HG03095 (cell line): ENCODE data around the gene ISG15.
A peak's percentile ranks its signal among the peaks of the same experiment; 100 is the strongest.
"Not testable (repeated sequence)": the region's sequence is repeated elsewhere in the genome, so short reads cannot be mapped to it uniquely, and the experiment has no call there.

ENCODE experiments used
- ATAC-seq: cut with Tn5 transposase; IDR thresholded peaks from one replicate; pipeline ENCODE4 v1.9.1; 2021; ENCODE audit warnings: moderate library complexity; ENCODE audit not compliant: unreplicated experiment

ISG15 gene

GRCh38 chr1:1025730-1026129, 12.4 kb downstream of the ISG15 start:
- ATAC-seq, result no peak

- no peak for ATAC-seq
These were observed 13.5 kb downstream of the ISG15 start for GRCh38 chr1:1026599-1027413.

DNA sequence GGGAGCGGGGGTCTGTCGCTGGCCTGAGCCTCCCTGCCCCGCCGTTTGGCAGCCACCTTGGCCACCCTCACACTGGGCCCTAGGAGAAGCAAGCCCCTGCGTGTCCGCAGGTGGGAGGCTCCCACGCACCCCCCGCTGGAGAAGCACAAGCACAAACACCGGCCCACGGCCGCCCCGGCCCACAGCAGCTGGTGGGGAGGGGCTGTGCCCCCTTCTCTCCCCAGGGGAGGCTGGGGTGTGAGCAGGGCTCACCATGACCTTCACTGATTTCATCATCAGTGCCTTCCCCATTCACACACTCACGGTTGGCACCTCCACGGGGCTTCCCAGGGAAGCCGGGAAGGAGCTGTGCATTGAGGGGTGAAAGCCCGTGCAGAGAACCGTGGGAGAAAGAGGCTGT, 14.5 kb downstream of the ISG15 start:
- no peak for ATAC-seq

- ATAC-seq, result not testable (repeated sequence)
These were observed 17.8 kb downstream of the ISG15 start for GRCh38 chr1:1030867-1031658.

GRCh38 chr1:1031659-1032235, 18.4 kb downstream of the ISG15 start:
- ATAC-seq, result no peak

GRCh38 chr1:1032424-1032823, 19.1 kb downstream of the ISG15 start:
- ATAC-seq, result peak; percentile 4

DNA sequence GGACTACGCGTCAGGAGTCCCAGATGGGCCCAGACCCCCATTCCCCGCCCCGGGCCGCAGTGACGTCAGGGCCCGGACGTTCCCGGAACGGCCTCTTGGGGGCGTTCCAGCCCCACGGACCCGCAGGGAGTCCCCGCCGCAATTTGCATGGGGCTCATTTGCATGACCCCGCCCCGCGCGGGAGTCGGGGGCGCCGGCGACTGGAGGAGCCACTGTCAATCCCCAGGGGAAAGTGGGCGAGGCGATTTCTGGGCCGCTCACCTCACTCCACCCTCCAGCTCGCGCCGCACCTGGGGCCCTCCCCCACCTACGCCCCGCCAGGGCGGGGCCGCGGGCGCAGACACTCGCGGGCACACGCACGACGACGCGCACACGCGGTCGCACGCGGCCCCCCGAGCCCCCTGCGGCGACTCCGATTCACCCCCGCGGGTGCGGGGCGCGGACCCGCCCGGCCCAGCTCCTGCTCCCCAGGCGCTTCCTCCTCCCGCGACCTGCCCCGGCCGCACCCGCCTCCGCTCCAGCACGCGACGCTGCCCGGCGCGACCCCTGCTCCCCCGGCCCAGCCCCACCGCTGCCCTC, 19.8 kb downstream of the ISG15 start:
- peak; percentile 73 for ATAC-seq

GRCh38 chr1:1033731-1034438, 20.6 kb downstream of the ISG15 start:
- ATAC-seq, result no peak

- ATAC-seq, result no peak
These were observed 21.1 kb downstream of the ISG15 start for GRCh38 chr1:1034439-1034781.

DNA sequence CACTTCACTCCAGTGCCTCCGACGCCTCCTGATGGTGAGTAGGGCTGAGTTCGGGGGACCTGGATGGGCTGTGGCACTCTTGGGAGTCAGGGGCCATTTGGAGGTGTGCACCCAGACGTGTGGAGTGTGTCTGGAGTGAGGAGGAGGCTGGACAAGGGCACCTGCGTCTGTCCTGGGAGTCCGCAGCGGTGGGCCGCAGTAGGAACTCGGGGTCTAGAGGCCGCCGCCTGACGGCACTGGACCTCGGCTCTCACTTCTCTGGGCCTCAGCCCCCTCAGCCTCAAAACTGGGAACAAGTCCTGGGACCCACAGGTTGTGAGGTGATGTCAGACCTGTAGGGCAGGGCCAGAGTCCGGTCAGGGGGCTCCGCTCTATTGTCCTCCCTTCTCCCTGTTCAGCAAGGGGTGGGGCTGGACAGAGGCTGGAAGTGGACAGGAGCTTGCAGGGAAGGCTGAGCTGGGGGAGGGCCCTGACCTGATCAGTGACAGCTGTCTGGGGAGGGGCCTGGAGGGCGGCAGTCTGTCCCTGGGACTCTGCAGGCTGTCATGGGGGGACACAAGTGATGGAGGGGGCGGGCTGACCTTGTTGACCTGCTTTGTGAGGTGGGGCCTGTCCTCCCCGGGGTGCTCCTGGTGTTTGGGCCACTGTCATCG, 22.1 kb downstream of the ISG15 start:
- ATAC-seq, result no peak

GRCh38 chr1:1037366-1038327, 24.4 kb downstream of the ISG15 start:
- no peak for ATAC-seq

DNA sequence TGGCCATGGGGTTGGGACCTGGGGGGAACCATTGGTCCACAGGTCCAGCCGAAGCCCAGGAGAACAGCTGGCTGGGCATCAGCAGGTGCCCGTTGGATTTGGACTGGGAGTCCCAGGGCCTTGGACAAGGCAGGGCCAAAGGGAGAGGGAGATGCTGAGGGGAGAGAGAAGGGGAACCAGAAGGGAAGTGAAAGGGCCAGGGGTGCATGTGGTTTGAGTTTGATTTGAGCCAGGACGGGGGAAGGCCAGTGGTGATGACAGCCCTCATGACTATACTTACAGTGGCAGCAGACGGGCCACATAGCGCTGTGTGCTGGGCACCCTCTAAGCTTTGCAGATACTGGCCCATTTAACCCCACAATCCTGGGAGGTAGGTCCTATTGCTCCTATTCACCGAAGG, 25.4 kb downstream of the ISG15 start:
- peak; percentile 48 for ATAC-seq

DNA sequence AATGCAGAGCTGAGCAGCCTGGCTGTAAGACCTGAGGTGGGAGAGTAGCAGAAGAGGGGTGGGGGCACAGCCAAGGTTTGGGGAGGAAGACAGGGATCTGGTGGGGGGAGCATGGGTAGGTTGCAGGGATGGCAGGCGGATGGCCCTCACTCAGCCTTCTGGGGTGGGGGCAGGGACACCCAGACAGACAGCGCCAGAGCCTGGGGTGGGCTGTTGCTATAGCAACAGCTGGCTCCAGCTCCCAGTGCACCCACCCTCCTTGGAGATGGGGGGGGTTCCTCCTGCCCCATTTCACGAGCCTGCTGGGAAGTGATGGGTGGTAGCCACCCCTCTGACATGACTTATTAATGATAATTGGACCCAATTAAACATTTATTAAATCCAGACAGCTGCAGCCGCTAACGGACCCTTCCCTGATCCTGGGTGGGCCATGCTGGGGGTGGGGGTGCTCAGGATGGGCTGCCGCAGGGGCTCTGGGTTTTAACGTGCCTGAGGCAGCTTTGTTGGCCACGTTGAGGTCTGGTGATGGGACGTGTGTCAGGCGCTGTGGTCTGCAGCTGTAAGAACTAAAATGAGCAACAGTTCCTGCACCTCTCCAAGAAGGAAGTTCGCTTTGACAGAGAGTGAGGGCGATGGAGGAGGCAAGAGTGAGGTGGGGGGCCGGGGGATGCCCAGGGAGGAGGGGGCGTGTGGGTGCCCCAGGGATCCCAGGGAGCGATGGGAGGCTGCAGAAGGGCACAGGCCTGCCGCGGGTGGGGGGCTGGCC, 26.0 kb downstream of the ISG15 start:
- ATAC-seq, result no peak

- ATAC-seq, result peak; percentile 41
These were observed 27.0 kb downstream of the ISG15 start for GRCh38 chr1:1040004-1040991.

DNA sequence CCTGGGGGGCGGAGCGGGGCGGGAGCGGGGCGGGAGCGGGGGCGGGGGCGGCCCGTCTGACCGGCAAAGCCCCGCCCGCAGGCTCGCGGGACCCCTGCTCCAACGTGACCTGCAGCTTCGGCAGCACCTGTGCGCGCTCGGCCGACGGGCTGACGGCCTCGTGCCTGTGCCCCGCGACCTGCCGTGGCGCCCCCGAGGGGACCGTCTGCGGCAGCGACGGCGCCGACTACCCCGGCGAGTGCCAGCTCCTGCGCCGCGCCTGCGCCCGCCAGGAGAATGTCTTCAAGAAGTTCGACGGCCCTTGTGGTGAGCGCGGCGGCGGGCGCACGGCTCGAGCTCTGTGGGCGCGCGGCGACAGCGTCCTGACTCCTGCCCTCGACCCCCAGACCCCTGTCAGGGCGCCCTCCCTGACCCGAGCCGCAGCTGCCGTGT, 27.8 kb downstream of the ISG15 start:
- ATAC-seq, result no peak

- no peak for ATAC-seq
These were observed 28.6 kb downstream of the ISG15 start for GRCh38 chr1:1041873-1042272.

GRCh38 chr1:1042835-1043234, 29.5 kb downstream of the ISG15 start:
- ATAC-seq, result no peak
